Right lobe of liver (tissue), 6 donors: ENCODE results near the gene FCHO1. TPM values are rescaled to one million over a fixed set of nuclear protein-coding genes. Genes with fewer than 3 reads are reported as not detected.

Experiments
- ATAC-seq, 4 donors: fragments of 200-7000 bp; cut with Tn5 transposase; one replicate each; pipeline ENCODE4 v1.9.1; 2020; ENCODE audit warnings: mild to moderate bottlenecking in 4 of 4, moderate library complexity in 4 of 4
- DNase-seq, 3 donors: peaks; one replicate each; pipeline ENCODE4 v3.0.0-alpha.2; 2020
- H3K27ac ChIP-seq, 3 donors: fragments of 200-600 bp; one replicate each; pipeline ENCODE4 v1.8.0; 2022
- H3K27me3 ChIP-seq, 2 donors: fragments of 200-600 bp; one replicate each; pipeline ENCODE4 v1.8.0; 2022
- H3K36me3 ChIP-seq, 4 donors: fragments of 200-600 bp; sonication (generic) in 1 of 4; one replicate each; pipeline versions ENCODE4 v1.5.1 to v1.8.0; 2017 to 2022; ENCODE audit warnings: control low read depth in 1 of 4
- H3K4me1 ChIP-seq, 4 donors: fragments of 200-600 bp; sonication (generic) in 1 of 4; one replicate each; pipeline versions ENCODE4 v1.5.1 to v1.8.0; 2017 to 2022; ENCODE audit warnings: control low read depth in 1 of 4
- H3K4me3 ChIP-seq, 3 donors: fragments of 200-600 bp; one replicate each; pipeline ENCODE4 v1.8.0; 2022
- H3K9me3 ChIP-seq, 4 donors: fragments of 200-600 bp; sonication (generic) in 1 of 4; one replicate each; pipeline versions ENCODE4 v1.5.1 to v1.8.0; 2017 to 2022; ENCODE audit warnings: control low read depth in 1 of 4
- POLR2A ChIP-seq: fragments of 450-650 bp; IDR thresholded peaks from one replicate; pipeline ENCODE4 v1.6.1; 2017; ENCODE audit warnings: antibody characterized with exemption, mild to moderate bottlenecking
- WGBS: methylation state at CpG from one replicate; pipeline ENCODE4 v1.1.6; 2018; ENCODE audit warnings: low coverage, low lambda C conversion rate; ENCODE audit not compliant: insufficient coverage; ENCODE audit errors: missing lambda C conversion rate; 5-methylcytosine and 5-hydroxymethylcytosine counted together
- intact Hi-C, 2 donors: fragments of 100-400 bp; cut with DNase I; formaldehyde crosslinking; loops; one replicate each; pipeline versions ENCODE4 v1.11.2 to v1.14.1; 2022
- total RNA-seq, 6 experiments: library from RNA; depleted of rRNA in 2 of 6; stranded (reverse); fragments of >200 nt in 2 of 6; fragmentation: NEBNext Ultra II Directional in 3 of 6; extraction: Animal tissue kit (Norgen Biotek cat#: 25700) in 3 of 6; gene quantifications; one replicate each; pipeline versions ENCODE4 v1.1.0 to v1.2.4, GENCODE V29; 2016 to 2023
- TF ChIP-seq, protein P1 (sequence below), 4 donors: fragments of 200-600 bp in 3 of 4; fragments of 450-650 bp in 1 of 4; IDR thresholded peaks; one replicate each; pipeline versions ENCODE4 v1.5.1 to v1.8.0; 2016 to 2022; ENCODE audit warnings: antibody characterized with exemption in 4 of 4, mild to moderate bottlenecking in 2 of 4
- donor health status: DM: no; HTN: yes; CAD: no.
- donor health status: DM: no; HTN: no; CAD: no.
- donor health status: DM: no; HTN: no; CAD: no.
- donor health status: DM: no; HTN: yes; CAD: no.
- donor health status: DM: no; HTN: yes; CAD: no.

Gene FCHO1
- total RNA-seq, 6 experiments from 2014 or later, result 0.93 to 3.6 (median 1.3) TPM

DNA sequence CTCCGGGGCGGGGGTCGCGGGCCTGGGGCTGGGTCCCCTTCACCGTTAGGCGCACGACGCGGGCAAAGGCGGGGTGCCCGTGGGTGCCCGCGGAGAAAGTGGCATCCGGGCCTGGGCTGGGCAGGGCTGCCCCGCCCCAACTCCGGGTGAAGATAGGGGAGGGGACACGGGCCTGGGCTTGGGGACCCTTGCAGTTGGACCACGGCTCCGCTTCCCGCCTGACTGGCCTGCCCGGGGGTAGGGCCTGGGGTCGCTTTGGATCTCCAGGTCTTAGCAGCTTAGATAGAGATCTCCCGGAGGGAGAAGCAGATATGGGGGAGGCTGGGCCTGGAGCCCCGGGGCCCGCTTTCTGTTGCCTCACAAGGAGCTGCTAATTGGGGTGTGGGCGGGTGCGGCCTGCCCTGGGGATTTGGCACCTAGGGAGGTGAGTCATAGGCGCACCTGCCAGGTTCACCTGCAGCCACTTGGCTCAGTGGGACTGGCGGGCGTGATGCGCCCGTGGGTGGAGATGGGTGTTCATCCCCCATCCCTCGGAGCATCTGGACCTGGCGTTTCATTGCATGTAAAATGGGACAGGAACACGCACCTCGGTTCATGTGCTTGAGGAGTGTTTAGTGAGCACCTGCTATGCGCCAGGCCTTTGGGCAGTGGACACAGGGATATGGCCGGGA is 31.4 kb upstream of the FCHO1 start:
- peaks cover 0 to 18% (median 5%) of the 10 kb centered on the region in 4 donors for H3K4me1 ChIP-seq
- peaks cover 0 to 8% (median 0%) of the 10 kb centered on the region in 4 donors for H3K36me3 ChIP-seq
- peak overlapping the region; percentile 15 to 66 (median 62) for H3K27ac ChIP-seq
- H3K9me3 ChIP-seq, result no peaks in the 10 kb centered on the region
- TF ChIP-seq POLR2A, result no peak
- TF ChIP-seq, protein P1, sequence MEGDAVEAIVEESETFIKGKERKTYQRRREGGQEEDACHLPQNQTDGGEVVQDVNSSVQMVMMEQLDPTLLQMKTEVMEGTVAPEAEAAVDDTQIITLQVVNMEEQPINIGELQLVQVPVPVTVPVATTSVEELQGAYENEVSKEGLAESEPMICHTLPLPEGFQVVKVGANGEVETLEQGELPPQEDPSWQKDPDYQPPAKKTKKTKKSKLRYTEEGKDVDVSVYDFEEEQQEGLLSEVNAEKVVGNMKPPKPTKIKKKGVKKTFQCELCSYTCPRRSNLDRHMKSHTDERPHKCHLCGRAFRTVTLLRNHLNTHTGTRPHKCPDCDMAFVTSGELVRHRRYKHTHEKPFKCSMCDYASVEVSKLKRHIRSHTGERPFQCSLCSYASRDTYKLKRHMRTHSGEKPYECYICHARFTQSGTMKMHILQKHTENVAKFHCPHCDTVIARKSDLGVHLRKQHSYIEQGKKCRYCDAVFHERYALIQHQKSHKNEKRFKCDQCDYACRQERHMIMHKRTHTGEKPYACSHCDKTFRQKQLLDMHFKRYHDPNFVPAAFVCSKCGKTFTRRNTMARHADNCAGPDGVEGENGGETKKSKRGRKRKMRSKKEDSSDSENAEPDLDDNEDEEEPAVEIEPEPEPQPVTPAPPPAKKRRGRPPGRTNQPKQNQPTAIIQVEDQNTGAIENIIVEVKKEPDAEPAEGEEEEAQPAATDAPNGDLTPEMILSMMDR (IDR thresholded peaks at IDR 0.05), result no peak
- ATAC-seq (peak in 3 of 4 donors; percentile 2 to 10 (median 5)), DNase-seq (peak in 1 of 3 donors; percentile 33)
- intact Hi-C loops, result loop anchor here in 1 of 2 donors (10.0 kb wide), 1 partner anchor 55 kb away; no protein-coding TSS in a partner anchor
- peak overlapping the region; percentile 78 to 89 (median 86) for H3K4me3 ChIP-seq
- 7% methylated on average over 4 of the region's 38 CpGs for WGBS
- H3K27me3 ChIP-seq, result no peaks in the 10 kb centered on the region

DNA sequence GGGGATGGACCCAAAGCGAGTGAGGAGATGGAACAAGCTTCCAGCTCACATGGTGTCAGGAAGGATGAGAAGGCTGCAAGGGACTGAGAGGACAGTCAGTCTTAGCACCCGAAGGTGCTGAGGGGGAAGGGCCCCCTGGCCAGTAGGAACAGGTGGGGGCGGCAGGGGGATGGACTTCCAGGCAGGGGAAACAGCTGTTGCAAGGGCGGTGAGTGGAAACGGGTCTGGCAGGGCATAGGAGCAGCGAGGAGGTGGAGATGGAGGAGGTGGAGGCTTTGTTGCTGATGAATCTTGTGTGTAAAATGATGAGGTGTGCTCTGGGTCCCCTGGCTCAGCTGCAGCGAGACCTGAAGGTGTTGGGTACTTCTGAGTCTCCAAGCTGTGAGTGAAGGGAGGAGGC is 30.8 kb upstream of the FCHO1 start:
- WGBS, result 24% methylated on average over 7 of the region's 7 CpGs
- peak overlapping the region; percentile 78 to 89 (median 86) for H3K4me3 ChIP-seq
- H3K27ac ChIP-seq, result peak overlapping the region in 2 of 3 donors; percentile 18 to 66
- intact Hi-C loops, result no loop called here
- ATAC-seq (no peak), DNase-seq (peak in 1 of 3 donors; percentile 32)
- H3K4me1 ChIP-seq, result peaks cover 0 to 18% (median 5%) of the 10 kb centered on the region in 4 donors
- no peak for TF ChIP-seq POLR2A
- TF ChIP-seq, protein P1 (IDR thresholded peaks at IDR 0.05), result no peak
- peaks cover 0 to 12% (median 0%) of the 10 kb centered on the region in 4 donors for H3K36me3 ChIP-seq
- H3K9me3 ChIP-seq, result no peaks in the 10 kb centered on the region
- H3K27me3 ChIP-seq, result no peaks in the 10 kb centered on the region

DNA sequence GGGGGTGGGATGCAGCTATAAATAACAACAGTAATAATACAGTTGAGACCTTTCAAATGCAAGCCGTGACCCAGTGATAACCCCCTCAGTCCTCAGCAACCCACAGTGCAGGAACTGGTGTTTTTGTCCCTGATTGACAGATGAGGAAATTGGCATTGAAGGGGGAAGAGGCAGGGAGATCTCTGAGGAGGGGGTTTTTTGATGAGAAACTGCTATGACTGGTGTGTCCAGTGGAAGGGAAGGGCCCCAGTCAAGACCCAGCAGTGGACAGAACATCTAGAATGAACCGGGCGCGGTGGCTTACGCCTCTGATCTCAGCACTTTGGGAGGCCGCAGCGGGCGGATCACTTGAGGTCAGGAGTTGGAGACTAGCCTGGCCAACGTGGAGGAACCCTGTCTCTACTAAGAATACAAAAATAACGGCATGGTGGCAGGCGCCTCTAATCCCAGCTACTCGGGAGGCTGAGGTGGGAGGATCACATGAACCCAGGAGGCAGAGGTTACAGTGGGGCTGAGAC is 30.1 kb upstream of the FCHO1 start:
- H3K36me3 ChIP-seq, result peaks cover 0 to 15% (median under 1%) of the 10 kb centered on the region in 4 donors
- TF ChIP-seq POLR2A, result no peak
- TF ChIP-seq, protein P1 (IDR thresholded peaks at IDR 0.05), result no peak
- peaks cover 0 to 18% (median 5%) of the 10 kb centered on the region in 4 donors for H3K4me1 ChIP-seq
- no peak for DNase-seq
- WGBS, result 69% methylated on average over 6 of the region's 12 CpGs
- no peaks in the 10 kb centered on the region for H3K27me3 ChIP-seq
- intact Hi-C loops, result no loop called here
- peak in 1 of 4 donors; percentile 14 for ATAC-seq
- peak overlapping the region in 1 of 3 donors; percentile 89 for H3K4me3 ChIP-seq
- H3K27ac ChIP-seq, result no peak overlapping the region
- H3K9me3 ChIP-seq, result no peaks in the 10 kb centered on the region

DNA sequence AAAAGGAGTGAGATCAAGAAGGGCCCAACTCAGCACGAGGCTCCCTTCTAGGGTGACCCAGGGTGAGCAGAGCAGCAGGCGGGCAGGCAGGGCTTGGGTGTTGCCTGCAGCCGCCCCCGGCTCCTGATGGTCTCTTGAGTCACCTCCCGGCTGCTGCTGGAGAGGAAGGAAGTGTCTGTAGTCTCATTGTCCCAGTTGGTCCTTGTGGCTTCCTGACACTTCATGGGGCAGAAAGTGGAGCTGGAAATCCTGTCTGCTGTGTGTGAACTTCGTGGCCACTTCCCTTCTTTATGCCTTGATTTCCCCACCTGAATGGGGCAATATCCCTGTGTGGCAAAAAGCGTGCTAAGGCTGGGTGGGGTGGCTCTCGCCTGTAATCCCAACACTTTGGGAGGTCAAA is 29.5 kb upstream of the FCHO1 start:
- 39% methylated on average over 2 of the region's 8 CpGs for WGBS
- intact Hi-C loops, result no loop called here
- peak; percentile 58 to 75 (median 71) for ATAC-seq
- Histone ChIP-seq H3K27ac (no peak overlapping the region), H3K4me3 (no peak overlapping the region), H3K36me3 (peaks cover 0 to 22% (median under 1%) of the 10 kb centered on the region in 4 donors), H3K9me3 (no peaks in the 10 kb centered on the region), H3K27me3 (no peaks in the 10 kb centered on the region), H3K4me1 (peaks cover 0 to 18% (median 5%) of the 10 kb centered on the region in 4 donors)
- TF ChIP-seq POLR2A, result no peak
- TF ChIP-seq, protein P1 (IDR thresholded peaks at IDR 0.05), result no peak
- peak; percentile 59 to 72 (median 64) for DNase-seq
